ENCODE data around the gene NEMP2.
"Not testable (repeated sequence)": the region's sequence is repeated elsewhere in the genome, so short reads cannot be mapped to it uniquely, and the experiment has no call there.

The NEMP2 gene

DNA sequence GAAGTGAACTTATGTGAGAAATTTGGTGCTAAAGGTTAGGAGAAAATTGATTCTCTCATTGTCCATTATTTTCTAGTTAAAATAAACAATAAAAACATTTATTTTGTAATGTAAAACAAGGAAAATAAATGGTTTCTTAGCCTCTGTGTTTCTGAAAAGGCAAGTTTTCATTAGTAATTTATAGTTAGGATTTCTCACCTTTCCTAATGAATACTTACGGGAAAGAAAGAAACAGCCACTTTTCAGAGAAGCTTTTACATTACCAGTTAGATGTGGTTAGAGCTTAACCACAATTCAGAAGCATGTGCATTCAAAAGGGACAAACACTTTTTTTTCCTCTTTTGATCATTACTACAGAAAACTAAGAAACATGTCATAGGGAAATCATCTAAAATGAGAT lies 18.8 kb downstream of the NEMP2 start:
- Mint-ChIP-seq H3K27me3 (no peaks in the 10 kb centered on the region), H3K9me3 (no peaks in the 10 kb centered on the region), H3K4me1 (peaks cover 61% of the 10 kb centered on the region), H3K27ac (no peak overlapping the region), H3K4me3 (peak overlapping the region; percentile 45), H3K36me3 (peaks cover 6% of the 10 kb centered on the region)

GRCh38 chr2:190514676-190515075 lies 19.8 kb downstream of the NEMP2 start:
- Mint-ChIP-seq H3K4me1 (peaks cover 51% of the 10 kb centered on the region), H3K4me3 (no peak overlapping the region), H3K27me3 (no peaks in the 10 kb centered on the region), H3K9me3 (no peaks in the 10 kb centered on the region), H3K27ac (peak overlapping the region; percentile 79), H3K36me3 (peaks cover 4% of the 10 kb centered on the region)

- peaks cover 4% of the 10 kb centered on the region for H3K36me3 Mint-ChIP-seq
- H3K27me3 Mint-ChIP-seq, result no peaks in the 10 kb centered on the region
- H3K27ac Mint-ChIP-seq, result peak overlapping the region; percentile 59
- peaks cover 46% of the 10 kb centered on the region for H3K4me1 Mint-ChIP-seq
- H3K9me3 Mint-ChIP-seq, result no peaks in the 10 kb centered on the region
- H3K4me3 Mint-ChIP-seq, result no peak overlapping the region
Measured at GRCh38 chr2:190513877-190514276, 20.6 kb downstream of the NEMP2 start.

GRCh38 chr2:190512539-190513095 lies 21.9 kb downstream of the NEMP2 start:
- Mint-ChIP-seq H3K27ac (peak overlapping the region; percentile 53), H3K4me3 (no peak overlapping the region), H3K4me1 (peaks cover 39% of the 10 kb centered on the region), H3K27me3 (no peaks in the 10 kb centered on the region), H3K36me3 (peaks cover 6% of the 10 kb centered on the region), H3K9me3 (no peaks in the 10 kb centered on the region)

DNA sequence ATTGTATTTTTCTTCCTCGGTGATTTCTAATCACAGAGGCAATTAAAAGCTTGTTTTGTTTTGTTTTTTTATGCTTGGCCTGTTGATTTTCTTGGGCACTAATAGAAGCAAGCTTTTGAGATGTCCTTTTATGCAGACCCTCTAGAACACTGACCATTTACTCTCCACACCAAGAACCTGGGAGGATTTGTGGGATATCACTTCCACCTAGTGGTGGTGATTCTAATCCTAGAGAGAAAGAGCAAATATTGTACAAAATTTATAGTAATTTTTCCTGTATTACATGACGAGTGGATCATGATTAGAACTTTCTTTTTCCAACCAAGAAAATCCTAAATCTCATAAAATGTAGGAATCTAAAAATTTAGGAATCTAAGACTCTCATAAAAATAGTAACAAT lies 23.4 kb downstream of the NEMP2 start:
- no peaks in the 10 kb centered on the region for H3K27me3 Mint-ChIP-seq
- no peak overlapping the region for H3K4me3 Mint-ChIP-seq
- no peaks in the 10 kb centered on the region for H3K9me3 Mint-ChIP-seq
- no peak overlapping the region for H3K27ac Mint-ChIP-seq
- H3K4me1 Mint-ChIP-seq, result peaks cover 36% of the 10 kb centered on the region
- peaks cover 8% of the 10 kb centered on the region for H3K36me3 Mint-ChIP-seq

GRCh38 chr2:190509895-190510294 lies 24.6 kb downstream of the NEMP2 start:
- H3K27ac Mint-ChIP-seq, H3K36me3 Mint-ChIP-seq, H3K27me3 Mint-ChIP-seq, H3K9me3 Mint-ChIP-seq, H3K4me3 Mint-ChIP-seq: not testable (repeated sequence)
- H3K4me1 Mint-ChIP-seq, result peaks cover 27% of the 10 kb centered on the region

DNA sequence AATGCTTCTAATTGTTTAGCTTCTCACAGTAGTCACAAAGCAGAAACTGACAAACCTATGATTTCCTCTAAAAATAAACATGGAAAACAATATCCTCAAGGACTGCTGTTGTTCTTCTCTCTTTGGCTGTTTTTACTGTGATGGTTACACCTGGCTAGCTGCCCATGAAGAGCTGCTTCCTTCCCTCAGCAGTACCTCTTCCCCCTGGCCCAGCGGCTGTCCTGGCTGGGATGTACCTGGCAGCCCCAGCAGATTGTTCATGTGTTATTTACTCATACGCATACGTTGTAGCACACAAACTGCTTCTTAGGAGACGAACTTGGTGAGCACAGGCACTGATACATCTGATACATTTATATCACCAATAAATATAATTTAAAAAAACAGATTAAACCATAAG lies 27.4 kb downstream of the NEMP2 start:
- no peak overlapping the region for H3K27ac Mint-ChIP-seq
- peaks cover 12% of the 10 kb centered on the region for H3K36me3 Mint-ChIP-seq

GRCh38 chr2:190506666-190507065 lies 27.9 kb downstream of the NEMP2 start:
- Mint-ChIP-seq H3K27me3 (no peaks in the 10 kb centered on the region), H3K36me3 (peaks cover 12% of the 10 kb centered on the region), H3K4me1 (peaks cover 27% of the 10 kb centered on the region), H3K9me3 (no peaks in the 10 kb centered on the region), H3K27ac (peak overlapping the region; percentile 91), H3K4me3 (no peak overlapping the region)

More for the DNA sequence above, 27.4 kb downstream of the NEMP2 start:
- no peaks in the 10 kb centered on the region for H3K9me3 Mint-ChIP-seq
- H3K4me1 Mint-ChIP-seq, result peaks cover 23% of the 10 kb centered on the region
- H3K27me3 Mint-ChIP-seq, result no peaks in the 10 kb centered on the region
- no peak overlapping the region for H3K4me3 Mint-ChIP-seq

GRCh38 chr2:190505696-190506095 lies 28.8 kb downstream of the NEMP2 start:
- peaks cover 34% of the 10 kb centered on the region for H3K4me1 Mint-ChIP-seq
- peaks cover 15% of the 10 kb centered on the region for H3K36me3 Mint-ChIP-seq
- no peaks in the 10 kb centered on the region for H3K27me3 Mint-ChIP-seq
- H3K9me3 Mint-ChIP-seq, result no peaks in the 10 kb centered on the region
- no peak overlapping the region for H3K4me3 Mint-ChIP-seq
- H3K27ac Mint-ChIP-seq, result peak overlapping the region; percentile 70

- H3K36me3 Mint-ChIP-seq, result peaks cover 20% of the 10 kb centered on the region
Measured at GRCh38 chr2:190504912-190505311, 29.6 kb downstream of the NEMP2 start.

DNA sequence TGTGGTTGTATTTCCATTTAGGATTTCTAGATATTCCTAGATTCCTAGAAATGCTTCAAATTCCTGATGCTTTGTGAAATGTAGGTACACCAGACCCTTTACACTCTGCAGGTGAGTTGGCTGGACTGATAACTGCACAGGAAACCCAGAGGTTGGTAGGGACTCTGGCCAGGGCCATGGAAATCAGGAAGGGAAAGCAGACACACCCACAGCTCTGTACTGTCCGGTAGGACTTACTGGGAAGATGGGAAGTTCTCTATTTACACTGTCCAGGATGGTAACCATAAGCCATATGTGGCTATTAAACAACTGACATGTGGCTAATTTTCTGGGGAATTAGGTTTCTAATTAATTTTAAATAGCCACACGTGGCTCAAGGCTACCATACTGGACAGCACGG lies 31.4 kb downstream of the NEMP2 start:
- H3K27me3 Mint-ChIP-seq, result no peaks in the 10 kb centered on the region
- no peak overlapping the region for H3K4me3 Mint-ChIP-seq
- H3K36me3 Mint-ChIP-seq, result peaks cover 21% of the 10 kb centered on the region
- no peak overlapping the region for H3K27ac Mint-ChIP-seq
- H3K4me1 Mint-ChIP-seq, result peaks cover 34% of the 10 kb centered on the region
- H3K9me3 Mint-ChIP-seq, result no peaks in the 10 kb centered on the region

More at GRCh38 chr2:190504912-190505311, 29.6 kb downstream of the NEMP2 start:
- Mint-ChIP-seq H3K4me1 (peaks cover 34% of the 10 kb centered on the region), H3K4me3 (no peak overlapping the region), H3K27ac (no peak overlapping the region), H3K27me3 (no peaks in the 10 kb centered on the region), H3K9me3 (no peaks in the 10 kb centered on the region)

GRCh38 chr2:190501702-190502407 lies 32.7 kb downstream of the NEMP2 start:
- Mint-ChIP-seq H3K36me3 (peaks cover 20% of the 10 kb centered on the region), H3K27me3 (no peaks in the 10 kb centered on the region), H3K9me3 (no peaks in the 10 kb centered on the region), H3K4me1 (peaks cover 33% of the 10 kb centered on the region), H3K27ac (peak overlapping the region; percentile 56), H3K4me3 (no peak overlapping the region)

DNA sequence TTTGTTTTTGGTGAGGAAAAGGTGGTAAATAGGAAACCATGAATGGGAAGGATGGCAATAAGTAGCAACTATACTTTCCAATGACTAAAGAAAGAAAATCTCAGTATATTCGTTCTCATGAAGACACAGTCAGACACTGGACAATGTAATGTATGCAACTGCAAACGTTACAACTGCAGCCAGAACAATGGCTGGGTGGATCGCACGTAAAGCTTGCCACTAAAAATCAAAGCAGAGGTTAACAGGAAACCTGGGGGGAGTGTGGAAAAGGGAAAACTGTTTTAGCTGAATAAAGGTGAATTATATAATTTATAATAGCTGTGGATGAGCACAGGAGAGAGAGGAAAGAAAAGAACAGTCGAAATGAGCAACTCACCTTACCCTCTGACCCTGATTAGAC lies 33.3 kb downstream of the NEMP2 start:
- Mint-ChIP-seq H3K4me1 (peaks cover 27% of the 10 kb centered on the region), H3K4me3 (no peak overlapping the region), H3K27me3 (no peaks in the 10 kb centered on the region), H3K27ac (peak overlapping the region; percentile 85), H3K9me3 (no peaks in the 10 kb centered on the region), H3K36me3 (peaks cover 18% of the 10 kb centered on the region)

GRCh38 chr2:190500054-190500502 lies 34.4 kb downstream of the NEMP2 start:
- H3K4me3 Mint-ChIP-seq, result no peak overlapping the region
- H3K27me3 Mint-ChIP-seq, result no peaks in the 10 kb centered on the region
- H3K4me1 Mint-ChIP-seq, result peaks cover 29% of the 10 kb centered on the region
- peak overlapping the region; percentile 11 for H3K27ac Mint-ChIP-seq
- peaks cover 7% of the 10 kb centered on the region for H3K9me3 Mint-ChIP-seq
- peaks cover 26% of the 10 kb centered on the region for H3K36me3 Mint-ChIP-seq

DNA sequence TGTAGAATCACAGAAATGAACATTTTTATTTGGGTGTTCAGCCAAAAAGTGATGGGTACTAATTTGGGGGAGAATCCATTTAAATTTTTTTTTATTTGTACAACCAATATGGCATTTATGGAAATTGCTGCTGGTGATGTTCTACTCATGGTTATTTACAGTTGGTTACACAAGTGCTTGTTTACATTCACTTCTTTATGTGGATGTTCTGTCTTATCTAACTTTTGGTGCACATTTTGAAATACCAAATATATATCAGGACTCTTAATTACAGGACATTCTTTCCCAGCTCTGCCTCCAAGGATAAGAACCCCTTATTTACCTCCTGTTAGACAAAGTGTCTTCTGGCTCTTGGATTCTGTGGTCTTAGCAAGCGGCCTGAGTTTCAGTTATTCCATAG lies 35.2 kb downstream of the NEMP2 start:
- Mint-ChIP-seq H3K36me3 (peaks cover 27% of the 10 kb centered on the region), H3K4me1 (peaks cover 37% of the 10 kb centered on the region), H3K27me3 (no peaks in the 10 kb centered on the region), H3K27ac (no peak overlapping the region), H3K9me3 (peaks cover 7% of the 10 kb centered on the region), H3K4me3 (no peak overlapping the region)

DNA sequence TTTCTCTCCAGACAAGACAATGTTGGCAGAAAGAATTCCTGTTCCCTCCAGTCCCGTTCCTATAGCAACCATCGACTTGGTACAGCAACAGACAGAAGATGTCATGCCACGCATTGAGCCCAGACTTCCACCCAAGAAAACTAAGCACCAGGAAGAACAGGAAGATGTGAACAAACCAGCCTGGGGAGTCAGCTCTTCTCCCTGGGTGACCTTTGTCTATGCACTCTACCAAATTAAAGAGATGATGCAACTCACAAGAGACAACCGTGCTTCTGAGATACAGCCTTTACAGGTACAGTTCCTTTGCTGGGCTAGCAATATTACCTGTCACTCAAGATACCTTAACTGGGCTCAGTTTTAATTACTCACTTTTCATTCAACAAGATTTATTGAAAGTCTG lies 37.1 kb downstream of the NEMP2 start:
- no peak overlapping the region for H3K27ac Mint-ChIP-seq
- no peaks in the 10 kb centered on the region for H3K27me3 Mint-ChIP-seq
- peaks cover 36% of the 10 kb centered on the region for H3K36me3 Mint-ChIP-seq
- peaks cover 48% of the 10 kb centered on the region for H3K4me1 Mint-ChIP-seq
- no peak overlapping the region for H3K4me3 Mint-ChIP-seq
- peaks cover 9% of the 10 kb centered on the region for H3K9me3 Mint-ChIP-seq

Data from activated naive CD4-positive, alpha-beta T cell treated with anti-CD3 and anti-CD28 coated beads, Interleukin-2, amount 50 U/mL, for 24 hours (primary cell).